Measurements from ENCODE around the gene PTGDS.

DNA sequence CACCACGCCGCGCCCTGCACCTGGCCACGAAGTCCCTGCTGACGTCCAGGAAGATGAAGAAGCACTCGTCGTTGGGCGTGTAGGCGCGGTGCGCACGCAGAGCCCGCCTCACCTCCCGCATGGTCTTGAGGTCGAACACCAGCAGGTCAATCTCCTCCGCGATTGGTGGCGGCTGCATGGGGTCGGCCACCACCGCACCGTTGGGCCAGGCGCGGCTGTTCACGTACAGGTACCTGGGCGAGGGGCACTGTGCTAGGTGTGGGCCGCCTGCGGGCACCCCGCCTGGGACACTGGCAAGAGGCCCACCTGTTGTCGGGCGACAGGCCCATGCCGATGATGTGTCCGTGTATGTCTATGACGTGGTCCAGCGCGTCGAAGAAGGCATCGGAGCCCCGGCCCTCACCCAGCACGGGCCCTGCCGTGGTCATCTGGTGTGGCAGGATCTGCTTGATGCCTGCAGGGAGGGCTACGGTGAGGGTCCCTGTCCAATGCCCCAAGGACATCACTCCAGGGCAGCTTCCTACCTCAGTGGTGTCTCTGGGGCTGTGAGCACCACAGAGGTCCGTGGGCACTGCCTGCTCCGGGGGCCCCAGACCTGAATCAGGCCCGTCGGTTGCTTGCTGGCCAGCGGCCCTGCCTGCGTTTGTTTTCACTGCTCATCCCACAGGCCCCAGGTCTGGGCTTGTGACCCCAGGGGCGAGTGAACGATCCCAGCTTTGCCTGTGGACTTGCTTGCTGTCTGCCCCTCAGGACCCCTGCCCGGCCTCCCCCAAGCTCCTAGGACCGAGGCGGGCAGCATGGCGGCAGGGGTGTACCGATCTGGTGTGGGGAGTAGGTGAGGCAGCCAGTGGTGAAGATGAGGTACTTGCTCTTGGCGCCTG is 35.8 kb upstream of the PTGDS start:
- TF ChIP-seq POLR2A (IDR thresholded peaks at IDR 0.05; ENCODE audit: low read depth, low read length) (no peak), POLR2AphosphoS5 (IDR thresholded peaks at IDR 0.05; ENCODE audit: low read depth, low read length) (no peak)

All from GM12891 (cell line).